H9 (cell line): ENCODE measurements around the gene CLEC4C. TPM values are rescaled to one million over a fixed set of nuclear protein-coding genes. Genes with fewer than 3 reads are reported as not detected.
"Not testable (repeated sequence)": the region's sequence is repeated elsewhere in the genome, so short reads cannot be mapped to it uniquely, and the experiment has no call there.

Experiments
- DNase-seq: peaks from one replicate; pipeline ENCODE4 v3.0.0-alpha.2; 2017
- H2AFZ ChIP-seq: one replicate; pipeline ENCODE4 v1.6.1; 2013; ENCODE audit warnings: mild to moderate bottlenecking, low read length, control low read depth, moderate library complexity
- H2AK5ac ChIP-seq: 2 replicates; pipeline ENCODE4 v1.6.1; 2013; ENCODE audit warnings: low read length, control low read depth, mixed read lengths; ENCODE audit not compliant: insufficient read length
- H2BK120ac ChIP-seq: one replicate; pipeline ENCODE4 v1.6.1; 2013; ENCODE audit warnings: low read depth, mild to moderate bottlenecking, low read length, control low read depth, inconsistent platforms; ENCODE audit not compliant: poor library complexity, severe bottlenecking
- H2BK12ac ChIP-seq: 2 replicates; pipeline ENCODE4 v1.6.1; 2013; ENCODE audit warnings: low read length, control low read depth, mixed read lengths, low read depth; ENCODE audit not compliant: insufficient read length
- H2BK15ac ChIP-seq: 2 replicates; pipeline ENCODE4 v1.6.1; 2013; ENCODE audit warnings: low read depth, low read length, control low read depth
- H2BK20ac ChIP-seq: one replicate; pipeline ENCODE4 v1.6.1; 2013; ENCODE audit warnings: low read depth, mild to moderate bottlenecking, low read length, control low read depth, inconsistent platforms; ENCODE audit not compliant: poor library complexity, severe bottlenecking
- H2BK5ac ChIP-seq: 2 replicates; pipeline ENCODE4 v1.6.1; 2013; ENCODE audit warnings: low read length, control low read depth, mixed read lengths; ENCODE audit not compliant: insufficient read length
- H3K14ac ChIP-seq: 2 replicates; pipeline ENCODE4 v1.6.1; 2013; ENCODE audit warnings: low read length, control low read depth; ENCODE audit not compliant: insufficient read depth
- H3K18ac ChIP-seq: 2 replicates; pipeline ENCODE4 v1.6.1; 2013; ENCODE audit warnings: low read depth, mild to moderate bottlenecking, mixed read lengths, low read length, control low read depth; ENCODE audit not compliant: insufficient read length
- H3K23ac ChIP-seq: 2 replicates; pipeline ENCODE4 v1.6.1; 2013; ENCODE audit warnings: low read length, control low read depth, mixed read lengths, low read depth; ENCODE audit not compliant: insufficient read length
- H3K23me2 ChIP-seq: 2 replicates; pipeline ENCODE4 v1.6.1; 2013; ENCODE audit warnings: low read depth, mild to moderate bottlenecking, mixed read lengths, low read length, control low read depth; ENCODE audit not compliant: insufficient read length, poor library complexity, severe bottlenecking
- H3K27ac ChIP-seq: 2 replicates; pipeline ENCODE4 v1.5.1; 2013; ENCODE audit warnings: low read length, control low read depth, mixed read lengths, low read depth; ENCODE audit not compliant: insufficient read length
- H3K27me3 ChIP-seq: 2 replicates; pipeline ENCODE4 v1.6.1; 2013; ENCODE audit warnings: low read length, control low read depth, inconsistent platforms; ENCODE audit not compliant: insufficient read depth
- H3K4ac ChIP-seq: 2 replicates; pipeline ENCODE4 v1.6.1; 2013; ENCODE audit warnings: low read depth, mild to moderate bottlenecking, control low read depth, inconsistent platforms, low read length, moderate library complexity
- H3K4me1 ChIP-seq: 2 replicates; pipeline ENCODE4 v1.6.1; 2013; ENCODE audit warnings: low read length, control low read depth, inconsistent platforms; ENCODE audit not compliant: insufficient read depth
- H3K4me2 ChIP-seq: 2 replicates; pipeline ENCODE4 v1.6.1; 2013; ENCODE audit warnings: low read length, control low read depth, mixed read lengths; ENCODE audit not compliant: insufficient read length, insufficient read depth
- H3K56ac ChIP-seq: 2 replicates; pipeline ENCODE4 v1.6.1; 2013; ENCODE audit warnings: low read depth, mild to moderate bottlenecking, mixed read lengths, low read length, control low read depth; ENCODE audit not compliant: insufficient read length
- H3K79me1 ChIP-seq: 2 replicates; pipeline ENCODE4 v1.6.1; 2013; ENCODE audit warnings: low read depth, mild to moderate bottlenecking, moderate library complexity, low read length, control low read depth, inconsistent platforms; ENCODE audit not compliant: insufficient read depth, poor library complexity, severe bottlenecking
- H3K79me2 ChIP-seq: 2 replicates; pipeline ENCODE4 v1.6.1; 2013; ENCODE audit warnings: low read length, control low read depth, inconsistent platforms; ENCODE audit not compliant: insufficient read depth
- H3K9ac ChIP-seq: 2 replicates; pipeline ENCODE4 v1.6.1; 2013; ENCODE audit warnings: low read length, control low read depth, mixed read lengths; ENCODE audit not compliant: insufficient read length; ENCODE audit errors: extremely low read depth
- H3K9me3 ChIP-seq: one replicate; pipeline ENCODE4 v1.6.1; 2013; ENCODE audit warnings: low read depth, low read length, inconsistent platforms; ENCODE audit not compliant: control insufficient read depth
- H3T11ph ChIP-seq: one replicate; pipeline ENCODE4 v1.6.1; 2013; ENCODE audit warnings: mild to moderate bottlenecking, low read length, control low read depth, inconsistent platforms
- H4K20me1 ChIP-seq: one replicate; pipeline ENCODE4 v1.6.1; 2013; ENCODE audit not compliant: control insufficient read depth, insufficient read length, insufficient read depth
- H4K5ac ChIP-seq: 2 replicates; pipeline ENCODE4 v1.6.1; 2013; ENCODE audit warnings: low read depth, mild to moderate bottlenecking, mixed read lengths, low read length, control low read depth; ENCODE audit not compliant: insufficient read length
- H4K8ac ChIP-seq: replicated peaks from 2 replicates; pipeline ENCODE4 v1.6.1; 2013; ENCODE audit warnings: low read length, control low read depth, mixed read lengths, low read depth; ENCODE audit not compliant: insufficient read length
- H4K91ac ChIP-seq: 2 replicates; pipeline ENCODE4 v1.6.1; 2013; ENCODE audit warnings: low read depth, mild to moderate bottlenecking, moderate library complexity, mixed read lengths, low read length, control low read depth; ENCODE audit not compliant: insufficient read length
- H3K27ac Mint-ChIP-seq, 3 experiments: 2 replicates in 2 of 3; 3 replicates in 1 of 3; pipeline ENCODE4 v1.8.0; 2020 to 2021; ENCODE audit warnings: mixed read lengths in 3 of 3, mild to moderate bottlenecking in 1 of 3, moderate library complexity in 1 of 3
- H3K27me3 Mint-ChIP-seq: 2 replicates; pipeline ENCODE4 v1.8.0; 2021; ENCODE audit warnings: low read depth, mild to moderate bottlenecking, moderate library complexity, mixed read lengths
- H3K36me3 Mint-ChIP-seq, 3 experiments: 2 replicates in 2 of 3; 3 replicates in 1 of 3; pipeline ENCODE4 v1.8.0; 2020 to 2021; ENCODE audit warnings: low read depth in 3 of 3, mixed read lengths in 3 of 3; ENCODE audit not compliant: insufficient read depth in 1 of 3
- H3K4me1 Mint-ChIP-seq, 2 experiments: 2 replicates each; pipeline ENCODE4 v1.8.0; 2020; ENCODE audit warnings: mixed read lengths in 2 of 2
- H3K4me3 Mint-ChIP-seq, 2 experiments: 2 replicates in 1 of 2; 3 replicates in 1 of 2; pipeline ENCODE4 v1.8.0; 2020 to 2021; ENCODE audit warnings: mild to moderate bottlenecking in 2 of 2, mixed read lengths in 2 of 2, moderate library complexity in 1 of 2
- H3K9me3 Mint-ChIP-seq, 2 experiments: 2 replicates in 1 of 2; 3 replicates in 1 of 2; pipeline ENCODE4 v1.8.0; 2020; ENCODE audit warnings: mild to moderate bottlenecking in 2 of 2, mixed read lengths in 2 of 2, moderate library complexity in 1 of 2
- WGBS: extraction: QIAGEN DNeasy Blood & Tissue Kit; methylation state at CpG from one replicate; pipeline ENCODE4 v1.1.7; 2013; ENCODE audit warnings: missing lambda C conversion rate, low lambda C conversion rate, mixed read lengths; ENCODE audit not compliant: insufficient read length; ENCODE audit errors: extremely low coverage; 5-methylcytosine and 5-hydroxymethylcytosine counted together
- total RNA-seq: library from RNA; stranded (reverse); gene quantifications from 2 replicates; pipeline ENCODE4 v1.2.1, GENCODE V29; 2021

Gene CLEC4C
- total RNA-seq, 1 experiment from 2014 or later: 0.26 TPM

DNA sequence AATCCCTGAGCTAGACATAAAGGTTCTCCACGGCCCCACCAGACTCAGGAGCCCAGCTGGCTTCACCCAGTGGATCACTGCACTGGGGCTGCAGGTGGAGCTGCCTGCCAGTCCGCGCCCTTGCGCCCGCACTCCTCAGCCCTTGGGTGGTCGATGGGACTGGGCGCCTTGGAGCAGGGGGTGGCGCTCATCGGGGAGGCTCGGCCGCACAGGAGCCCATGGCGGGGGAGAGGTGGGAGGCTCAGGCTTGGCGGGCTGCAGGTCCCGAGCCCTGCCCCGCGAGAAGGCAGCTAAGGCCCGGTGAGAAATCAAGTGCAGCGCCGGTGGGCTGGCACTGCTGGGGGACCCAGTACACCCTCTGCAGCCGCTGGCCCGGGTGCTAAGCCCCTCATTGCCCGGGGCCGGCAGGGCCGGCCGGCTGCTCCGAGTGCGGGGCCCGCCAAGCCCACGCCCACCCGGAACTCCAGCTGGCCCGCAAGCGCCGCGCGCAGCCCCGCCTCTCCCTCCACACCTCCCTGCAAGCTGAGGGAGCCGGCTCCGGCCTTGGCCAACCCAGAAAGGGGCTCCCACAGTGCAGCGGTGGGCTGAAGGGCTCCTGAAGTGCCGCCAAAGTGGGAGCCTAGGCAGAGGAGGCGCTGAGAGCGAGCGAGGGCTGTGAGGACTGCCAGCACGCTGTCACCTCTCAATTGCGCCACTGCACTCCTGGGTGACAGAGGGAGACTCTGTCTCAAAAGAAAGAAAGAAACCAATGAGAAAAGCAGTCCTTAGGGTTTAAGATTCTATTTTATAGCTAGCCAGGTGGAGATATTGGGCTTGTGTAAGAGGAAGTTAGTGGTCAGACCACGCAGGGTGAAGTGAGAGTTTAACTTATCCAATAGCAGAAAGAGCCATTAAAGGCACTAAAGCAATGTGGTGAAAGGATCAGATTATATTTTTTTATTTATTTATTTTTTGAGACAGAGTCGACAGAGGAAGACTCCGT lies 5.1 kb upstream of the CLEC4C start:
- H4K8ac ChIP-seq, H2AK5ac ChIP-seq, DNase-seq, H3K56ac ChIP-seq, H3K27me3 Mint-ChIP-seq, H3K4me1 ChIP-seq, H3K9me3 Mint-ChIP-seq, H2BK15ac ChIP-seq, H3K4me2 ChIP-seq, H3K4ac ChIP-seq, H3K18ac ChIP-seq, H2BK5ac ChIP-seq, H2BK12ac ChIP-seq, H3K27me3 ChIP-seq, H2AFZ ChIP-seq, H3K9ac ChIP-seq, H2BK20ac ChIP-seq, H3K4me3 Mint-ChIP-seq, H3K27ac ChIP-seq, H2BK120ac ChIP-seq, H4K20me1 ChIP-seq, H3K9me3 ChIP-seq, H3T11ph ChIP-seq, H3K79me2 ChIP-seq, H4K91ac ChIP-seq, H4K5ac ChIP-seq, H3K79me1 ChIP-seq, H3K23ac ChIP-seq, H3K14ac ChIP-seq, H3K36me3 Mint-ChIP-seq, H3K23me2 ChIP-seq: not testable (repeated sequence)
- Mint-ChIP-seq H3K27ac (peak overlapping the region in 1 of 3 experiments; percentile 19; a peak in 2 of 7 replicates), H3K4me1 (peaks cover 16 to 17% of the 10 kb centered on the region in 2 experiments)
- WGBS: no CpG with 5 or more reads among the region's 48 CpGs
